ENCODE data around the gene SCFD2.

SCFD2 gene

GRCh38 chr4:52844596-52844995, 521.3 kb downstream of the SCFD2 start:
- Histone ChIP-seq H3K4me3 (ENCODE audit: low read depth in 1 of 2, low read length in 2 of 2) (no peak overlapping the region), H4K20me1 (ENCODE audit: insufficient read depth, low read length) (no peaks in the 10 kb centered on the region), H3K4me1 (ENCODE audit: insufficient read depth, low read length) (no peaks in the 10 kb centered on the region), H3K4me2 (ENCODE audit: insufficient read depth, low read length) (no peak overlapping the region), H3K9me3 (ENCODE audit: insufficient read depth, low read length, severe bottlenecking) (no peaks in the 10 kb centered on the region), H3K9ac (ENCODE audit: low read depth, low read length) (no peak overlapping the region), H3K27ac (ENCODE audit: low read length) (no peak overlapping the region), H3K36me3 (ENCODE audit: insufficient read depth, low read length) (no peaks in the 10 kb centered on the region), H2AFZ (ENCODE audit: low read depth, low read length) (no peak overlapping the region), H3K27me3 (ENCODE audit: insufficient read depth, low read length, poor library complexity) (no peaks in the 10 kb centered on the region), H3K79me2 (ENCODE audit: insufficient read depth, low read length) (no peaks in the 10 kb centered on the region)
- ATAC-seq (ENCODE audit: insufficient read depth, low read depth) (no peak), DNase-seq (no peak)
- no peak for TF ChIP-seq EZH2 (IDR thresholded peaks at IDR 0.05; ENCODE audit: borderline replicate concordance, low read depth, low read length, severe bottlenecking)
- no peak for TF ChIP-seq CTCF (IDR thresholded peaks at IDR 0.05; ENCODE audit: borderline replicate concordance, extremely low read depth, low read length, poor library complexity, severe bottlenecking)

- Histone ChIP-seq H3K4me2 (ENCODE audit: insufficient read depth, low read length) (no peak overlapping the region), H3K27me3 (ENCODE audit: insufficient read depth, low read length, poor library complexity) (no peaks in the 10 kb centered on the region), H3K27ac (ENCODE audit: low read length) (no peak overlapping the region), H2AFZ (ENCODE audit: low read depth, low read length) (no peak overlapping the region), H3K79me2 (ENCODE audit: insufficient read depth, low read length) (no peaks in the 10 kb centered on the region), H3K4me1 (ENCODE audit: insufficient read depth, low read length) (no peaks in the 10 kb centered on the region), H3K9me3 (ENCODE audit: insufficient read depth, low read length, severe bottlenecking) (no peaks in the 10 kb centered on the region), H3K9ac (ENCODE audit: low read depth, low read length) (no peak overlapping the region), H4K20me1 (ENCODE audit: insufficient read depth, low read length) (no peaks in the 10 kb centered on the region), H3K36me3 (ENCODE audit: insufficient read depth, low read length) (no peaks in the 10 kb centered on the region), H3K4me3 (ENCODE audit: low read depth in 1 of 2, low read length in 2 of 2) (no peak overlapping the region)
- TF ChIP-seq EZH2 (IDR thresholded peaks at IDR 0.05; ENCODE audit: borderline replicate concordance, low read depth, low read length, severe bottlenecking) (no peak), CTCF (IDR thresholded peaks at IDR 0.05; ENCODE audit: borderline replicate concordance, extremely low read depth, low read length, poor library complexity, severe bottlenecking) (no peak)
- no peak for DNase-seq
- ATAC-seq (ENCODE audit: insufficient read depth, low read depth) = no peak
Measured at GRCh38 chr4:52843958-52844357, 521.9 kb downstream of the SCFD2 start.

GRCh38 chr4:52843351-52843750, 522.5 kb downstream of the SCFD2 start:
- no peaks in the 10 kb centered on the region for H3K4me1 ChIP-seq (ENCODE audit: insufficient read depth, low read length)
- H3K79me2 ChIP-seq (ENCODE audit: insufficient read depth, low read length) = no peaks in the 10 kb centered on the region
- no peaks in the 10 kb centered on the region for H3K27me3 ChIP-seq (ENCODE audit: insufficient read depth, low read length, poor library complexity)
- H3K9me3 ChIP-seq (ENCODE audit: insufficient read depth, low read length, severe bottlenecking) = no peaks in the 10 kb centered on the region
- DNase-seq (no peak), ATAC-seq (ENCODE audit: insufficient read depth, low read depth) (no peak)
- no peak overlapping the region for H2AFZ ChIP-seq (ENCODE audit: low read depth, low read length)
- no peak overlapping the region for H3K27ac ChIP-seq (ENCODE audit: low read length)
- no peak for TF ChIP-seq CTCF (IDR thresholded peaks at IDR 0.05; ENCODE audit: borderline replicate concordance, extremely low read depth, low read length, poor library complexity, severe bottlenecking)
- no peak for TF ChIP-seq EZH2 (IDR thresholded peaks at IDR 0.05; ENCODE audit: borderline replicate concordance, low read depth, low read length, severe bottlenecking)
- no peak overlapping the region for H3K4me2 ChIP-seq (ENCODE audit: insufficient read depth, low read length)
- H3K36me3 ChIP-seq (ENCODE audit: insufficient read depth, low read length) = no peaks in the 10 kb centered on the region
- no peak overlapping the region for H3K9ac ChIP-seq (ENCODE audit: low read depth, low read length)
- H4K20me1 ChIP-seq (ENCODE audit: insufficient read depth, low read length) = no peaks in the 10 kb centered on the region
- no peak overlapping the region for H3K4me3 ChIP-seq (ENCODE audit: low read depth in 1 of 2, low read length in 2 of 2)

GRCh38 chr4:52842792-52843191, 523.1 kb downstream of the SCFD2 start:
- no peaks in the 10 kb centered on the region for H4K20me1 ChIP-seq (ENCODE audit: insufficient read depth, low read length)
- H3K4me3 ChIP-seq (ENCODE audit: low read depth in 1 of 2, low read length in 2 of 2) = no peak overlapping the region
- H3K27me3 ChIP-seq (ENCODE audit: insufficient read depth, low read length, poor library complexity) = no peaks in the 10 kb centered on the region
- no peak overlapping the region for H2AFZ ChIP-seq (ENCODE audit: low read depth, low read length)
- TF ChIP-seq EZH2 (IDR thresholded peaks at IDR 0.05; ENCODE audit: borderline replicate concordance, low read depth, low read length, severe bottlenecking) (no peak), CTCF (IDR thresholded peaks at IDR 0.05; ENCODE audit: borderline replicate concordance, extremely low read depth, low read length, poor library complexity, severe bottlenecking) (no peak)
- no peak overlapping the region for H3K4me2 ChIP-seq (ENCODE audit: insufficient read depth, low read length)
- no peak for DNase-seq
- no peak overlapping the region for H3K9ac ChIP-seq (ENCODE audit: low read depth, low read length)
- no peaks in the 10 kb centered on the region for H3K9me3 ChIP-seq (ENCODE audit: insufficient read depth, low read length, severe bottlenecking)
- no peaks in the 10 kb centered on the region for H3K79me2 ChIP-seq (ENCODE audit: insufficient read depth, low read length)
- no peak overlapping the region for H3K27ac ChIP-seq (ENCODE audit: low read length)
- H3K36me3 ChIP-seq (ENCODE audit: insufficient read depth, low read length) = no peaks in the 10 kb centered on the region
- no peak for ATAC-seq (ENCODE audit: insufficient read depth, low read depth)
- H3K4me1 ChIP-seq (ENCODE audit: insufficient read depth, low read length) = no peaks in the 10 kb centered on the region

All from DND-41 (cell line).